DMS53 (cell line): ENCODE results near the gene ARHGEF4.
A peak's percentile ranks its signal among the peaks of the same experiment; 100 is the strongest.

Experiments used
- DNase-seq: peaks from one replicate; lab custom pipeline; 2025; lab: John Stamatoyannopoulos, UW

Gene ARHGEF4

DNA sequence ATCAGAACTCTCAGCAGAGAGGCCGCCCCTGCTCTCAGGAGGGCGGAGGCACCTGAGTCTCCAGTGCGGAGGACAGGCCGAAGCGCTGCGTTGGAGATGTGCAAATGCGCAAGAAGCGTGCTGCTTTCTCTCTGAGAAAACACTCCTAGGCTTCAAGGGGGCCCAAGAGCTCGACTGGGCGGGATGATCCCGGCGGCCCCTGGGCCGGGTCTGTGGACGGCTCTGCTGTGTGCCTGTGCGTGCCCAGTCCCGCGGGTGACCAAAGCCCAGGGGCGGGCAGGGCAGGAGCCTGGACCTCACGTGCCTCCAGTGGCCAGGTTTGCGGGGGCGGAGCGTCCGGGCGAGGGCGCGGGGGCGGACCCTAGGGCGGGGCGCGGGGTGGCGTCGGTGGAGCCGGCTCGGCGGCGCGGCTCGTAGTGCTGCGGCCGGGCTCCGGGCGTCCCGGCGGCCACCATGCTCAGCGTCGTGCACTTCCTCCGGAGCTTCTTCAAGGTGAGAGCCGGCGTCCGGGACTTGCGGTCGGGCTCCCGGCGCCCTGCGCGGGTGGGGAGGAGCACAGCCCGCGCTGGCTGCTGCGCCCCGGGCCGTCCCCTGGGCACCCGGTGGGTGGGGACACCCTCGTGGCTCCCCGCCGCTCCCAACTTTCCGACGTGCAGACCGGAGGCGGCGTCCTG, at the start of gene ARHGEF4:
Gene ARHGEF4 (plus strand): TSS at position 414 of the 674 bp plus-strand sequence. CDS start 40 bp downstream, at position 454.
- peak; percentile 76 for DNase-seq

DNA sequence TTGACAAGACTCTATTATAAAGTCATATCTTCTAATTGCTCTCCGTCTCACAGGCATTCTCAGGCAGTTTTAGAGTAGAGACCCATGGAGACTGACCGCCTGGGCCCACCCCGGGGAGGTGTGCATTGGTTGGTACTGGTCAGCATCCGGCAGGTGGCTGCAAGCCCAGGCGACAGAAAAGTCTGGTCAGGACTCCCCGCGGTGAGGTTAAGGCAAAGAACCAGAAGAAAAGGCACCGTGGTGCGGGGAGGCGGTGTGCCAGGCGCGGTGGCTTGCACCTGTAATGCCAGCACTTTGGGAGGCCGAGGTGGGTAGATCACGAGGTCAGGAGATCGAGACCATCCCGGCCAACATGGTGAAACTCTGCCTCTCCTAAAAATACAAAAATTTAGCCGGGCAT, 48.9 kb upstream of the ARHGEF4 start:
- no peak for DNase-seq

DNA sequence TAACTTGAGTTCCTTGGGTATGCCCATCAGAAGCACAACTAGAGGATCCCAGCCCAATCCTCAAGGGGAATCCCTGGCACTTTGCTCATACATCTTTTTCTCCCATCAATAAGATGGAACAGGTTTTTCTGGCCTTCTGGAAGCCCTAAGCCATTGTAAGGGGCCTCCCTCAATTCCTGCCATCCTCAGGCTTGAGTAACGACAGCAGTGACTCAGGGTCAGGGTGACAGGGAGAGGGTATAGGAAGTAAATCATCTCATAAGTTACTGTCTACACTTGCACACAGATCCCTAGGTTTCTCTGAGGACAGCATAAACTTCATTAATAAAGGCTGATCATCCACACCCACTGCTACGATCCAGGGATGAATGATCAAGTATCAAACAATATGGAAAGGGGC, 46.4 kb upstream of the ARHGEF4 start:
- DNase-seq: no peak

DNA sequence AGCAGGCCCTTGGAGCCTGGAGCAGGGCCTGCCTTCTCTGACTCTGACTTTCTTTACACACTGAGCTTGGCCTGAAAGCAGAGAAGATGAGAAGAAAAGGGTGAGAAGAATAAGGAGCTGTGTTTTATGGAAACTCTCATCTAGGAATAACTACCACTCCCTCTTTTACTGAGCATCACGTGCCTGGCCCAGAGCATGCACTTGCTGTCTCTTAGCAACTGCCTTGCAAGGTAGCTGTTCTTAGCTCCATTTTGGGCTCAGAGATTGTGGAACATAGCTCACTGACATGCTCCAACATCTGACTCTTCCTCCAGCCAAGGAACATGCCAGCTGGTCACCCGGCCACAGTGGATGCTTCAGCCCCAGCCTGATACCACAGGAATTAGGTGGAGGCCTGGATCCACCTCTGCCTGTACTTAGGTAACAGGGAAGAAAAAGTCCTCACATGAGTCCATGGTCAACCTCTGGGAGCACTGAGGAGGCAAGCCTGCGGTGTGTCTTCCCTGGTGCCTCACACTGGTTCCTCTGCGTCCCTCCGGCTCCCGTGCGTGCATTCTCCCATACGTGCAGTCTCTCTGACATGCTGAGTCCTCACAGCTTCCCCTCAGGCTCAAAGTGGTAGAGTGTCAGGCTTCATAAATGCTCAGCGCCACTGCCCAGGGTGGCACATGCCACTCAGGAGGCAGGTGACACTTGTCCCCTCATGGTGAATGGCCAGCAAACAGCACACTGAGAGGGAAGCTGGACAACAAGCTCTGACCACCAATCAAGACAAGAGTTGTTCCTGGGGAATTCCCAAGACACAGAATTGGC, 45.7 kb upstream of the ARHGEF4 start:
- peak; percentile 70 for DNase-seq

DNA sequence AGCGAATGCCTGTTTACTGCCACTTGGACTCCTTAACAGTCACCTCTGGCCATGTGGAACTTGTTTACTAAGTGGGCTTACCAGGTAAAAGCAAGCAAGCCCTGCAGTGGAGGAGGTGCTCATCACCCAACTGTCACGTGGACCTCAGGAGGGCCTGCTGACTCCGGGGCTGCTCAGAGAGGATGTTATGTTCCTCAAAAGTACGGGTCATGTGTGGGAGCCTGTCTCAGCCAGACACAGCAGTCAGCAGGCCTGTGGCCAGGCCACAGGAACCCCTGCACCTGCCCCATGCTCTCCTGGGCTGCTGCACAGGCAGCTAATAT, 45.1 kb upstream of the ARHGEF4 start:
- DNase-seq: peak; percentile 70

DNA sequence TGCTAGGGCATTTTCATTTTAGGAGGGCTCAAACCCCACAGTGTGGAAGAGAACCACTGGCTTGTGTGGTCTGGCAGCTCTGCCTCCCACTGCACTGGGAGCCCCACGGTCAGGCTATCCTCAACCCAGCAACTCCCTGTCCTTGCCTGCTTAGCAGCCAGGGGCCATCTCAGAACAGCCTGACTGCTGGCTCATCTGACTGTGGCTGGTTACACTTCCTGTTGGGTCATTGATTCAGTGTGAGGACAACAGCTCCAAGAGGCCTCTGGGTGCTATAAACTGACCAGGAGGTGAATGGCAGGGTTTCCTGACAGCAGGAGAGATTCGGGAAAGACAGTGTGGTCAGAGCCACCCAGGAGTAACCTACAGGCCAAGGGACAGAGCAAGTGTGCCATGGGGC, 41.3 kb upstream of the ARHGEF4 start:
- peak; percentile 1 for DNase-seq

GRCh38 chr2:130796290-130796689, 40.4 kb upstream of the ARHGEF4 start:
- DNase-seq: no peak

DNA sequence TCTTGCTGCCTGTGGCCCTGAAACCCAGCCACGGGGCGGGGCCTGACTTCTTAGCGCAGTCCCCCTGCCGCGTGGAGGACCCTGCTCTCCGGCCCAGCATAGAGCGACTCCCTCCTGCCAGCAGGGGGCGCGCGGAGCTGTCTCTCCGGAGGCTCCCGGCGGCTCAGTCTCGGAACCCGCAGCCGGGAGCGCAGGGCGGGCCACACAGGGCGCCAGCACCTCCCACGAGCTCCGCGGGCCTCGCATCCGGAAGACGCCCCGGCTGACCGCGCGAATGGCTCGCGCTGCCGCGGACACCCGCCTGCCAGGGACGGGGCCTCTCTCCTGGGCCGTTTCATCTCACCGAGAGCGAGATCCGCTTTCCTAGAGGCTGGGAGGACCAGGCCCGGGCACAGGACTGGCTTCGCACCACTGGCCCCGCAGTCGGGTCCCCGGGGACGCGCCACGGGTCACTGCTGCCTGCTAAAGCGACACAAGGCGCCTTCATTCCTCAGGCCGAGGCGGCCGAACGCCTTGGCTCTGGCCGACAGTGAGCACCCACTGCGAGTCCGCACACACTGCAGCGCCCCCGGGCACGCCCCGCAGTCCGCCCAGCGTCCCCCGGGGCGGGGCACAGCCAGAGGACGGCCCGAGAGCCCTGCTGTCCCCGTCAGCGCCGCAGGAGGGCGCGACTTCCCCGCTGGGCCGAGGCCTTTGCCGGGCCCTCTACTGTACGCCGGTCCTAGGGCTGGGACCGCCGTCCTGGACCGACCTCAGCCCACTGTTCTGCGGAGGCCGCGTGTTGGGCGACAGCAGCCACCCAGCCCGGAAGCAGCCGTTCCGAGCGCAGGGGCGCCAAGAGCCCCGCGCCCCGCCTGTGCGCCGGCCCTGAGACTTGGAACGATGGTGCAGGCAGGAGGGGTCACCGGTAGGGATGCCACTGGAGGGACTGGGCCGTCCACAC, 39.0 kb upstream of the ARHGEF4 start:
- DNase-seq: peak; percentile 85

DNA sequence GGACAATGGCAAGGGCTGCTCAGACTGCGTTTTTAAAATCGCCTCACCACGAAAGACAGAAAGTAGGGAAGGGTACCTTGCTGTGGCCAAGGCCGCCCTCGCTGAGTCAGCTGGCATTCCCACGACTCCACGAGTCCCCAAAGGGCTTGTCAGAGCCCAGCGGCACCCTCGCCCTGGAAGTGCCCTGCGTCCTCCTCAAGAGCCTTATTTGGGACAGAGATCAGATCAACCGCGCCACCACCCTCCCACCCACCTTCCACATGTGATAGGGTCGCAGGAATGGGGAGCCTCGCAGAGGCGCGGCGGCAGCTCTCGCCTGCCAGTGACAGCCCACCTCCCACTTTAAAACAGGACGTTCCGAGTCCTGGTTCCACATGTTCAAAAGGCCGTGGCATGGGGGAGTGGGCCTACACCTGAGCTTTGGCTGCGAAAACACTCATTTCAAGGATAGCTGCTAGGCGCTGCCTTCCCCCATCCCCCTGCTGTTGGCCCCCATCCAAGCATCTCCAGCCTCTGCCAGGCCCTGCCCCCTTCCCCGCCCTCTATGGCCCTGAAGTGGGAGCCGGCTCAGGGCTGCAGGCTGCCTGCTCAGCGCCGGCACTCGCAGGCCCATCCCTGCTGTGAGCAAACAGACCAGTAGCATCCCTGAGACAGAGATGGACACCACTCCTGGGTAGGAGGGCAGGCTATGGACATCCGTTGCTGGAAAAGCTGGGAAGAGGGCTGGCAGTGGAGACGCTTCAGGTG, 38.1 kb upstream of the ARHGEF4 start:
- peak; percentile 78 for DNase-seq

DNA sequence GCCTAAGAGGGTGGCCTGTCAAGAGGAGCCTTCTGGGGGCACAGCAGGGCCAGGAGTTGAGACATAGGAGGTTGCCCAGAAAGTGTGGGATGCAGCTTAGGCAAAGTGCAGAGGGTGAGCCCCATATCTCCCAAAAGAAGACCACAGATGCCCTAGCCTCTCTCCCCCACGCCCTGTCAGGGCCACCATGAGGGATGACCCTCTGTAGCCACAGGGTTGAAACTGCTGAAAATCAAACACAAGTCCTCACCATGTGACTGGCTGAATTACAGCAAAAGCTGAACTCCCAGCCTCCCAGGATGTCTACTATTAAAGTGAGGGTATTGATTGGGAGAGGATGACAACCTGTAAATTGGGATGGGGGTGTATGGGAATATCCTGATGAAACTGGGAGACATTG, 37.4 kb upstream of the ARHGEF4 start:
- DNase-seq: no peak

DNA sequence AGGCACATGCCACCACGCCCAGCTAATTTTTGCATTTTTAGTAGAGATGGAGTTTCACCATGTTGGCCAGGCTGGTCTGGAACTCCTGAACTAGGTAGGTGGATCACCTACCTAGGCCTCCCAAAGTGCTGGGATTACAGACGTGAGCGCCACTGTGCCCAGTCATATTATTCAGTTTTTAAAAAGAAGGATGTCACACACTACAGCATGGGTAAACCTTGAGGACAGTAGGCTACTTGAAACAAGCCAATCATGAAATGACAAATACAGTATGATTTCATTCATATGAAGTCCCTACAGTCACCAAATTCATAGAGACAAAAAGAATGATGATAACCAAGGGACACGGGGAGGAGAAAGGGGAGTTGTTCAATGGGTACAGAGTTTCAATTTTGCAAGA, 31.1 kb upstream of the ARHGEF4 start:
- no peak for DNase-seq

DNA sequence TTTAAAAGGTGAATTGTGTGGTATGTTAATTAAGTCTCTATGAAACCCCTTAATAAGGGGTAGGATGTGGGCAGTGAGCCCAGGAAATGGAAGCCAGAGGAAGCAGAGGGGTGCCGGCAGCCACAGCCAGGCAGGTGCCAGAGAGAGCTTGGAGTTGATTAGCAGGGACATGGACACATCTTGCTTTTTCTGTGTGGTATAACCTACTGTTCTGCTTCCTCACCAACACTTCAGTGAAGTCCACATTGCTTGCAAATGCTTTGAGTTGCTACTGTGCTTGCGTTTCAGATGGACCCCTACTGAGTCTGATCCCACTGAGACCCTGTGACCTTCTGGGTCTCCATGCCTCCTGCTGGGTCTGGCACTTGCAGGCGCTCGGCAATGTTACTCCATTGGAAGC, 30.3 kb upstream of the ARHGEF4 start:
- no peak for DNase-seq

DNA sequence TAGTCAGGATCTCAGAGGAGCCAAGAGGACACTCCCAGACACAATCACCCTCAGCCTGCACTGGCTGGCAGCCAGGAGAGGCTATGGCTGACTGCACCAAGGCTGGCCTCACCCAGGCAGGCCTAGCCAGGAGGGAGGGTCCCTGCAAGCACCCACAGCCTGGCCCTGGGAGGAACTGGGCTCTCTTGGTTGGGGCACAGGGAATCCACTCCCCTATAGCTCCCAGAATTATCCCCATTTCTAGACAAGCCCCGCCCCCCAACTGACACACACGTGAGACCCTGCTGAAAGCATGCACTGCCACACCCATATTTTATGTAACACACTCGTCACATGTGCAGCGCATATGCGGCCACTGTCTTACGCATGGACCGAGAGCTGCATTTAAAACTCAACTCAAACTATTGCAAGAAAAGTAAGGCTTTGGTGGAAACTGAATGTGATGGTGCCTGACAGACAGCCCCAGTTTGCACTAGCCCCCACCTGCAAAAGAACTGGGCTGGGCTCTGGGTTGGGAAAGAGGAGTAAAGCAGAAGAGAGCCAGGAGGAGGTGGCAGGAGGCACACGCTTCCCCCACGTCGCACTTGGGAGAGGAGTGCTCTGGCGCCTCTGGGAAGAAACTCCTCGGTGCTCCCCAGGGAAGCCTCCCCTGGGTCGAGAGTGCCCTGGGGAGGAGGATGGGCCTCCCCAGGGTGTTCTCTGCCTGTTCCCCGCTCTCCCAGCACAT, 28.9 kb upstream of the ARHGEF4 start:
- peak; percentile 11 for DNase-seq

GRCh38 chr2:130808482-130809268, 28.0 kb upstream of the ARHGEF4 start:
- no peak for DNase-seq

GRCh38 chr2:130810490-130810889, 26.2 kb upstream of the ARHGEF4 start:
- no peak for DNase-seq

GRCh38 chr2:130813722-130814121, 23.0 kb upstream of the ARHGEF4 start:
- no peak for DNase-seq

DNA sequence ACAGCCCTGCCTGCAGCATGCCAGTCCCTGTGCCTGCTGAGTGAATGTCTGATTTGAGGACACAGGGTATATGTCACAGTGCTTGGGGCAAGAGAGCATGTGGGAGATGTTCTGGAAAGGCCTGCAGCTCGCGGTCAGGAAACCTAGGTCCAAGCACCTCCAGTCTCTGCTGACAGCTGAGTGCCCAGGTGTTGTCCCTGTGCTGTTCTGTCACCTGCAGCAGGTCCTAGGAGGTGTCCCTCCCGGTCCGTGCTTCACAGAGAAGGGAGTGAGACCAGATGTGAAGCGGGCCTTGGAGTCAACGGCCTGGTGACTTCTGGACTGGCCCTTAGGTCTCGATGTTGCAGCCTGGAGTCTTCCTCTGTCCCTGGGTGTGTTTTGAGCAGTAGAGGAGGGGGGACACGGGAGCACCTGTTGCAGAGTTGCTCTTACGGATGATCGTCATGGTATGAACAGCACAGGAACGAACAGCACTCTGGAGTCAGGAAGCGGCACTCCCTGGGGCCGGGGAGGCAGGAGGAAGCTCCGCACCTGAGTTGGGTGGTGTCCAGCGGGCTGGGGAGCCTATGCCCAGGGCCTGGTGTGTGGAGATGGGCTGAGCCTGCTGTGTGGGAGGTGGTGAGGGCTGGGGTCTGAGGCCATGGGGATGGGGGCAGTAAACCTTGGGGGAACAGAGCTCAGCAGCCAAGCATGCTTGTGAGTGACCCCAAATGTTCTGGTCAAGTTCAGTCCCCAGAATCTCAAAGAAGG, 21.6 kb upstream of the ARHGEF4 start:
- no peak for DNase-seq

GRCh38 chr2:130818809-130819208, 17.9 kb upstream of the ARHGEF4 start:
- no peak for DNase-seq

GRCh38 chr2:130819226-130819607, 17.5 kb upstream of the ARHGEF4 start:
- DNase-seq: no peak
